Smooth muscle cell (in vitro differentiated cells): ENCODE data around the gene PEX26. TPM values are rescaled to one million over a fixed set of nuclear protein-coding genes. Genes with fewer than 3 reads are reported as not detected.

Experiments
- DNase-seq: peaks from one replicate; lab custom pipeline; 2025; ENCODE audit not compliant: unreplicated experiment; lab: John Stamatoyannopoulos, UW
- H2AFZ ChIP-seq: fragments of 200-600 bp; sonication (generic); 2 replicates; pipeline ENCODE4 v1.6.0; 2016; ENCODE audit warnings: antibody characterized with exemption, low read depth, mild to moderate bottlenecking
- H3F3A ChIP-seq: fragments of 200-600 bp; sonication (generic); 2 replicates; pipeline ENCODE4 v1.6.0; 2017; ENCODE audit warnings: antibody characterized with exemption, low read depth
- H3K27ac ChIP-seq: fragments of 200-600 bp; sonication (generic); 2 replicates; pipeline ENCODE4 v1.5.1; 2016; ENCODE audit warnings: low read depth, mild to moderate bottlenecking
- H3K27me3 ChIP-seq: fragments of 200-600 bp; sonication (generic); 2 replicates; pipeline ENCODE4 v1.6.1; 2016; ENCODE audit warnings: low read depth, mild to moderate bottlenecking
- H3K36me3 ChIP-seq: fragments of 200-600 bp; sonication (generic); 2 replicates; pipeline ENCODE4 v1.5.1; 2016; ENCODE audit warnings: low read depth
- H3K4me1 ChIP-seq: fragments of 200-600 bp; sonication (generic); 2 replicates; pipeline ENCODE4 v1.5.1; 2016; ENCODE audit warnings: low read depth
- H3K4me2 ChIP-seq: fragments of 200-600 bp; sonication (generic); 2 replicates; pipeline ENCODE4 v1.6.0; 2016; ENCODE audit warnings: mild to moderate bottlenecking
- H3K4me3 ChIP-seq: fragments of 200-600 bp; sonication (generic); 2 replicates; pipeline ENCODE4 v1.5.1; 2016; ENCODE audit warnings: mild to moderate bottlenecking
- H3K79me2 ChIP-seq: fragments of 200-600 bp; sonication (generic); 2 replicates; pipeline ENCODE4 v1.6.0; 2016; ENCODE audit warnings: low read depth, mild to moderate bottlenecking
- H3K9ac ChIP-seq: fragments of 200-600 bp; sonication (generic); 2 replicates; pipeline ENCODE4 v1.6.0; 2016; ENCODE audit warnings: low read depth
- H3K9me3 ChIP-seq: fragments of 200-600 bp; sonication (generic); replicated peaks from 2 replicates; pipeline ENCODE4 v1.5.1; 2016; ENCODE audit warnings: low read depth
- H4K20me1 ChIP-seq: fragments of 200-600 bp; sonication (generic); 2 replicates; pipeline ENCODE4 v1.6.0; 2016; ENCODE audit warnings: low read depth
- WGBS: methylation state at CpG from one replicate; pipeline ENCODE4 v1.1.7; 2016; ENCODE audit warnings: low lambda C conversion rate; 5-methylcytosine and 5-hydroxymethylcytosine counted together
- polyA plus RNA-seq: library from polyadenylated mRNA; unstranded; fragments of >200 nt; fragmentation: Nextera tagmentation; extraction: Ambion mirVana; gene quantifications from 2 replicates; pipeline ENCODE4 v1.2.1, GENCODE V29; 2016
- total RNA-seq: library from RNA; depleted of rRNA; stranded (reverse); fragments of >200 nt; gene quantifications from 2 replicates; pipeline ENCODE4 v1.2.3, GENCODE V29; 2014
- TF ChIP-seq, protein P1 (sequence below): fragments of 200-600 bp; sonication (generic); IDR thresholded peaks from 2 replicates; pipeline ENCODE4 v1.5.1; 2017; ENCODE audit warnings: borderline replicate concordance, mild to moderate bottlenecking, antibody characterized with exemption; ENCODE audit not compliant: insufficient read depth, poor library complexity, severe bottlenecking

PEX26 gene
- total and polyA plus RNA-seq, 2 experiments from 2014 or later: 4.3 to 15.3 TPM

DNA sequence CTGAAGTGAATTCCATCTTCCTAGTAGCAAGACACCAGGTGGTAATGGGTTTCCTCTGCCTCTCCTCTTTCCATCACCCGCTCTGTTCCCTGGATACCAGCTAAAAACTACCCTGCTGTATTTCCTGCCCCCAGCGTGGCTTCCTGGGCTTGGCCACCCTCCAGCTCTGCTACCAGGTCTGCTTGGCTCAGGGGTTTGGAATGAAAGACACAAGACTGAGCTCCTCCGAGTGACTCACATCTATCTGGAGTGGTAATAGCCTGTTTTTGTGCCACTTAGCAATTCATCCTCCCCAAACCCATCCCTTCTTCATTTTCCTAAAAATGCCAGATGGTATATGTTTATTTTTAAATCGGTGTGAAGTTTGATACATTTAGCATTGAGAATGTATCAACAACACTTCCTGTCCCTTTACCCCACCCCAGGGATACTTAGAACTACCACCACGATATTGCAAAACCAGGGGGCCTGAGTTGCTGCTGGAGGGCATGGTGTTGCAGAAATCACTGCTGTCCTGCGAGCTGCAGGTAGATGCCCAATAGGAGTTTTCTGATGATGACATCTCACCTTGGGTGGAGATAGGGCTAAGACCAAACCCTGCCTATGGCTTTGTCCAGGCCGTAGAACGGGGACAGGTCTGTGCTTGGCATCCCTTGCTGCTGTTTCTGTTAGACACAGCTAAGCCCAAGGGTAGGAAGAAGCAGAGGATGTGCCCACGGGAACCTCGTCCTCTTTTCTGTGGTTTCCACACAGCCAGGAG is 45.9 kb upstream of the PEX26 start:
- H3K4me3 ChIP-seq: no peak overlapping the region

GRCh38 chr22:18032455-18033101 is 45.2 kb upstream of the PEX26 start:
- H2AFZ ChIP-seq: no peak overlapping the region
- peak overlapping the region; percentile 54 for H3K9ac ChIP-seq
- peaks cover 4% of the 10 kb centered on the region for H3F3A ChIP-seq
- H3K27me3 ChIP-seq: no peaks in the 10 kb centered on the region
- no peaks in the 10 kb centered on the region for H3K79me2 ChIP-seq
- H3K36me3 ChIP-seq: no peaks in the 10 kb centered on the region
- peaks cover 10% of the 10 kb centered on the region for H3K4me1 ChIP-seq
- no peak overlapping the region for H3K4me3 ChIP-seq
- no peaks in the 10 kb centered on the region for H3K9me3 ChIP-seq
- no peak for DNase-seq
- H3K27ac ChIP-seq: peak overlapping the region; percentile 91
- H3K4me2 ChIP-seq: peak overlapping the region; percentile 50
- H4K20me1 ChIP-seq: no peaks in the 10 kb centered on the region
- 61% methylated on average over 6 of the region's 6 CpGs for WGBS
- TF ChIP-seq, protein P1, sequence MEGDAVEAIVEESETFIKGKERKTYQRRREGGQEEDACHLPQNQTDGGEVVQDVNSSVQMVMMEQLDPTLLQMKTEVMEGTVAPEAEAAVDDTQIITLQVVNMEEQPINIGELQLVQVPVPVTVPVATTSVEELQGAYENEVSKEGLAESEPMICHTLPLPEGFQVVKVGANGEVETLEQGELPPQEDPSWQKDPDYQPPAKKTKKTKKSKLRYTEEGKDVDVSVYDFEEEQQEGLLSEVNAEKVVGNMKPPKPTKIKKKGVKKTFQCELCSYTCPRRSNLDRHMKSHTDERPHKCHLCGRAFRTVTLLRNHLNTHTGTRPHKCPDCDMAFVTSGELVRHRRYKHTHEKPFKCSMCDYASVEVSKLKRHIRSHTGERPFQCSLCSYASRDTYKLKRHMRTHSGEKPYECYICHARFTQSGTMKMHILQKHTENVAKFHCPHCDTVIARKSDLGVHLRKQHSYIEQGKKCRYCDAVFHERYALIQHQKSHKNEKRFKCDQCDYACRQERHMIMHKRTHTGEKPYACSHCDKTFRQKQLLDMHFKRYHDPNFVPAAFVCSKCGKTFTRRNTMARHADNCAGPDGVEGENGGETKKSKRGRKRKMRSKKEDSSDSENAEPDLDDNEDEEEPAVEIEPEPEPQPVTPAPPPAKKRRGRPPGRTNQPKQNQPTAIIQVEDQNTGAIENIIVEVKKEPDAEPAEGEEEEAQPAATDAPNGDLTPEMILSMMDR: no peak

More for the DNA sequence above, 45.9 kb upstream of the PEX26 start:
- Histone ChIP-seq H3K27me3 (no peaks in the 10 kb centered on the region), H2AFZ (no peak overlapping the region), H3K4me2 (peak overlapping the region; percentile 50), H3F3A (peaks cover 4% of the 10 kb centered on the region), H3K79me2 (no peaks in the 10 kb centered on the region), H3K4me1 (peaks cover 10% of the 10 kb centered on the region), H4K20me1 (no peaks in the 10 kb centered on the region), H3K27ac (peak overlapping the region; percentile 91), H3K9ac (peak overlapping the region; percentile 54), H3K9me3 (no peaks in the 10 kb centered on the region), H3K36me3 (no peaks in the 10 kb centered on the region)
- TF ChIP-seq, protein P1: no peak
- no peak for DNase-seq
- WGBS: 54% methylated on average over 10 of the region's 10 CpGs

DNA sequence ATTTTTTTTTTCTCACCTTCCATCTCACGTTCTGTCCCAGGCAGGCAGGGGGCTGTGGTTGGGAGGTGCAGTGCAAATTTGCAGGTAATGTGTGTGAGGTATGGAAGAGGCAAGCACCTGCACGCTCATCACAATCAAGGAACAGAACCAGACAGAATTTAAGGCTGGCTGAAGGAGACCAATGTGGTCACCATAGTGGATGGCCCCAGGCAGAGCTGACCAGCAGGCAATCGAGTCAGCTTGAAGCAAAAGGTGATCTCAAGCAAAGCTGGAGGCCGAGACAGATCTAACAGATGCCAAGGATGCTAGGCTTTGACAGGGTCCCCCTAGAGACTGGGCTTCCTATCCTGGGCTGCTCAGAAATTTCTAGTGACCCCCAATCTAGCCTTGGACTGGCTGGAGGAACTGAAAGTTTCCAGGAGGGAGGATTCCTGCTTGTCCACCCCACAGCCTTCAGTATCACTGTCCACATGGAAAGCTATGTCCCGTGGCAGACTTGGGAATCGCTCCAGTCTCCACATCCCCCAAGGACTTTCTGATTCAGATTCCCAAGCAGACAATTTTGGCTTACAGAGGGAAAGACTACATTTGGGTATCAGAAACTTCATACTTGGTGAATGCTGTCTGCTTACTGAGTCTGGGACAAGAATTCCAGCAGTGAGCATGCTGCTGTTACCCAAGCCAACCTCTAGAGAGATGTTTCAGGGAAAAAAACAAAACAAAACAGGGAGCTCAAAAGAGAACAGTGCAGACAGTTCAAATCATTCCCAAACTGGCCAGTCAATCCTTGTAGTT is 44.4 kb upstream of the PEX26 start:
- TF ChIP-seq, protein P1: no peak
- Histone ChIP-seq H3K9ac (no peak overlapping the region), H3F3A (peaks cover 4% of the 10 kb centered on the region), H3K79me2 (no peaks in the 10 kb centered on the region), H3K27ac (peak overlapping the region; percentile 91), H3K4me1 (peaks cover 10% of the 10 kb centered on the region), H3K4me3 (no peak overlapping the region), H3K9me3 (no peaks in the 10 kb centered on the region), H3K36me3 (no peaks in the 10 kb centered on the region), H3K27me3 (no peaks in the 10 kb centered on the region), H4K20me1 (no peaks in the 10 kb centered on the region), H2AFZ (no peak overlapping the region), H3K4me2 (no peak overlapping the region)
- WGBS: 80% methylated on average over 6 of the region's 6 CpGs
- no peak for DNase-seq
